Large intestine (tissue), 3 donors: ENCODE measurements around the gene CLK4. TPM values are rescaled to one million over a fixed set of nuclear protein-coding genes. Genes with fewer than 3 reads are reported as not detected.

Experiments
- DNase-seq, 2 donors: peaks; one replicate each; pipeline versions ENCODE4 v3.0.0 to v3.0.0-alpha.2; 2013
- H3K27ac ChIP-seq: one replicate; pipeline ENCODE4 v1.5.1; 2013; ENCODE audit warnings: low read length
- H3K27me3 ChIP-seq: 2 replicates; pipeline ENCODE4 v1.6.1; 2013; ENCODE audit warnings: low read length; ENCODE audit not compliant: control insufficient read depth, insufficient read depth
- H3K36me3 ChIP-seq: 2 replicates; pipeline ENCODE4 v1.6.1; 2013; ENCODE audit warnings: low read length; ENCODE audit not compliant: control insufficient read depth, insufficient read depth
- H3K4me1 ChIP-seq: one replicate; pipeline ENCODE4 v1.6.1; 2013; ENCODE audit warnings: low read length; ENCODE audit not compliant: control insufficient read depth, insufficient read depth
- H3K4me3 ChIP-seq: one replicate; pipeline ENCODE4 v1.5.1; 2013; ENCODE audit warnings: low read length
- H3K9me3 ChIP-seq: one replicate; pipeline ENCODE4 v1.6.1; 2013; ENCODE audit warnings: mild to moderate bottlenecking, low read depth, low read length, moderate library complexity; ENCODE audit not compliant: control insufficient read depth
- WGBS: methylation state at CpG from one replicate; pipeline ENCODE4 v1.1.5; 2013; ENCODE audit warnings: low lambda C conversion rate; ENCODE audit not compliant: insufficient coverage; 5-methylcytosine and 5-hydroxymethylcytosine counted together
- polyA plus RNA-seq: library from polyadenylated mRNA; unstranded; fragments of 120-200 nt; gene quantifications from one replicate; pipeline ENCODE4 v1.2.1, GENCODE V29; 2013

Gene CLK4
- polyA plus RNA-seq, 1 donor = 45.5 TPM

GRCh38 chr5:178667101-178667500, 40.3 kb upstream of the CLK4 start:
- H3K4me3 ChIP-seq = no peak overlapping the region
- DNase-seq = no peak
- no peaks in the 10 kb centered on the region for H3K4me1 ChIP-seq
- WGBS = no CpG with 5 or more reads among the region's 5 CpGs
- no peak overlapping the region for H3K27ac ChIP-seq
- no peaks in the 10 kb centered on the region for H3K27me3 ChIP-seq
- peaks cover 3% of the 10 kb centered on the region for H3K9me3 ChIP-seq
- H3K36me3 ChIP-seq = no peaks in the 10 kb centered on the region

- H3K4me1 ChIP-seq = no peaks in the 10 kb centered on the region
- peaks cover 3% of the 10 kb centered on the region for H3K9me3 ChIP-seq
- no CpG with 5 or more reads among the region's 3 CpGs for WGBS
- no peaks in the 10 kb centered on the region for H3K27me3 ChIP-seq
- no peak overlapping the region for H3K4me3 ChIP-seq
- H3K36me3 ChIP-seq = no peaks in the 10 kb centered on the region
- DNase-seq = no peak
- H3K27ac ChIP-seq = no peak overlapping the region
Measured at GRCh38 chr5:178664141-178664540, 37.3 kb upstream of the CLK4 start.

GRCh38 chr5:178662541-178662860, 35.7 kb upstream of the CLK4 start:
- H3K36me3 ChIP-seq = no peaks in the 10 kb centered on the region
- H3K4me1 ChIP-seq = no peaks in the 10 kb centered on the region
- peaks cover 3% of the 10 kb centered on the region for H3K9me3 ChIP-seq
- no peak for DNase-seq
- no peaks in the 10 kb centered on the region for H3K27me3 ChIP-seq
- 83% methylated on average over 2 of the region's 10 CpGs for WGBS
- H3K4me3 ChIP-seq = no peak overlapping the region
- no peak overlapping the region for H3K27ac ChIP-seq

- DNase-seq = no peak
- WGBS = no CpG with 5 or more reads among the region's 21 CpGs
- H3K27me3 ChIP-seq = no peaks in the 10 kb centered on the region
- H3K36me3 ChIP-seq = no peaks in the 10 kb centered on the region
- H3K4me1 ChIP-seq = no peaks in the 10 kb centered on the region
- H3K9me3 ChIP-seq = peaks cover 3% of the 10 kb centered on the region
- no peak overlapping the region for H3K27ac ChIP-seq
- H3K4me3 ChIP-seq = no peak overlapping the region
Measured at GRCh38 chr5:178661836-178662540, 35.1 kb upstream of the CLK4 start.

GRCh38 chr5:178651046-178651810, 24.4 kb upstream of the CLK4 start:
- WGBS = 92% methylated on average over 2 of the region's 7 CpGs
- H3K4me3 ChIP-seq = no peak overlapping the region
- H3K27ac ChIP-seq = no peak overlapping the region
- H3K4me1 ChIP-seq = no peaks in the 10 kb centered on the region
- H3K36me3 ChIP-seq = no peaks in the 10 kb centered on the region
- no peaks in the 10 kb centered on the region for H3K9me3 ChIP-seq
- no peaks in the 10 kb centered on the region for H3K27me3 ChIP-seq
- DNase-seq = no peak

GRCh38 chr5:178650214-178650613, 23.4 kb upstream of the CLK4 start:
- no peaks in the 10 kb centered on the region for H3K27me3 ChIP-seq
- H3K9me3 ChIP-seq = no peaks in the 10 kb centered on the region
- H3K27ac ChIP-seq = no peak overlapping the region
- no peak for DNase-seq
- no peak overlapping the region for H3K4me3 ChIP-seq
- WGBS = 100% methylated on average over 1 of the region's 5 CpGs
- H3K4me1 ChIP-seq = no peaks in the 10 kb centered on the region
- H3K36me3 ChIP-seq = no peaks in the 10 kb centered on the region

GRCh38 chr5:178649580-178649979, 22.7 kb upstream of the CLK4 start:
- no peak overlapping the region for H3K27ac ChIP-seq
- no peak for DNase-seq
- no peak overlapping the region for H3K4me3 ChIP-seq
- no peaks in the 10 kb centered on the region for H3K4me1 ChIP-seq
- no peaks in the 10 kb centered on the region for H3K27me3 ChIP-seq
- whole genome bisulfite sequencing = no CpG with 5 or more reads among the region's 3 CpGs
- no peaks in the 10 kb centered on the region for H3K9me3 ChIP-seq
- H3K36me3 ChIP-seq = no peaks in the 10 kb centered on the region

GRCh38 chr5:178644826-178645545, 18.1 kb upstream of the CLK4 start:
- no peak for DNase-seq
- Histone ChIP-seq H3K27me3 (no peaks in the 10 kb centered on the region), H3K9me3 (no peaks in the 10 kb centered on the region), H3K4me1 (no peaks in the 10 kb centered on the region), H3K27ac (no peak overlapping the region), H3K36me3 (no peaks in the 10 kb centered on the region), H3K4me3 (no peak overlapping the region)
- no CpG with 5 or more reads among the region's 7 CpGs for WGBS

- Histone ChIP-seq H3K27ac (no peak overlapping the region), H3K4me3 (no peak overlapping the region), H3K36me3 (no peaks in the 10 kb centered on the region), H3K4me1 (no peaks in the 10 kb centered on the region), H3K27me3 (no peaks in the 10 kb centered on the region), H3K9me3 (no peaks in the 10 kb centered on the region)
- WGBS = no CpG with 5 or more reads among the region's 1 CpG
- no peak for DNase-seq
Measured at GRCh38 chr5:178642351-178642909, 15.6 kb upstream of the CLK4 start.

- no peak overlapping the region for H3K27ac ChIP-seq
- WGBS = no CpG with 5 or more reads among the region's 9 CpGs
Measured at GRCh38 chr5:178641711-178642110, 14.9 kb upstream of the CLK4 start.

More at GRCh38 chr5:178641711-178642110, 14.9 kb upstream of the CLK4 start:
- Histone ChIP-seq H3K36me3 (no peaks in the 10 kb centered on the region), H3K4me1 (no peaks in the 10 kb centered on the region), H3K4me3 (no peak overlapping the region), H3K27me3 (no peaks in the 10 kb centered on the region), H3K9me3 (no peaks in the 10 kb centered on the region)
- DNase-seq = no peak
